DLD1 (cell line): ENCODE results near the gene CCDC24.

Experiments
- in situ Hi-C: cut with HindIII; loops from 2 replicates; pipeline ENCODE4 v1.10.0; 2017; ENCODE audit warnings: low sequenced_read_pairs

The CCDC24 gene

GRCh38 chr1:43979528-43980254 lies 11.7 kb upstream of the CCDC24 start:
- in situ Hi-C loops: no loop called here

GRCh38 chr1:43980255-43981134 lies 10.9 kb upstream of the CCDC24 start:
- in situ Hi-C loops: no loop called here

DNA sequence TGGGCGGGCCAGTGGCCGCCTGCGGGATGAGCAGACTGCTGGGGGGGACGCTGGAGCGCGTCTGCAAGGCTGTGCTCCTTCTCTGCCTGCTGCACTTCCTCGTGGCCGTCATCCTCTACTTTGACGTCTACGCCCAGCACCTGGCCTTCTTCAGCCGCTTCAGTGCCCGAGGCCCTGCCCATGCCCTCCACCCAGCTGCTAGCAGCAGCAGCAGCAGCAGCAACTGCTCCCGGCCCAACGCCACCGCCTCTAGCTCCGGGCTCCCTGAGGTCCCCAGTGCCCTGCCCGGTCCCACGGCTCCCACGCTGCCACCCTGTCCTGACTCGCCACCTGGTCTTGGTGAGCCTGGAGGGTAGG lies 10.3 kb upstream of the CCDC24 start:
- in situ Hi-C loops: no loop called here

GRCh38 chr1:43981636-43982035 lies 9.8 kb upstream of the CCDC24 start:
- in situ Hi-C loops: no loop called here

GRCh38 chr1:43982241-43982640 lies 9.2 kb upstream of the CCDC24 start:
- in situ Hi-C loops: no loop called here

DNA sequence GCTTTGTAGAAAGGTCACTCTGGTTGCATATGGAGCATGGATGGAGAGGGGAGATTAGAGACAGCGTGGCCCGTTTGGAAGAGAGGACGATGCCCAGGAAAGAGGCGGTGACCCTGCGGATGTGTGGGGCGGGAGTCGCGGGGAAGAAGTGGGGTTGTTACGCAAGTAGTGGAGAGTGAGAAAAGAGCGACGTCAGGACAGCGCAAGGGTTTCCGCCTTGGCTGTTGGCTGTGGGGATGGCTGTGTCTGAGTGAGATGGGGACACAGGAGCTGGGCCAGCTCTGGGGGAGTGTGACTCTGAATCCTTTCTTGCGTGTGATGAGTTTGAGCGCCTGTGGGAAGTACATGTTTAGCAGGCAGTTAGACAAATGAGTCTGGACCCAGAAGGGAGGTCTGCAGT lies 8.6 kb upstream of the CCDC24 start:
- in situ Hi-C loops: no loop called here

DNA sequence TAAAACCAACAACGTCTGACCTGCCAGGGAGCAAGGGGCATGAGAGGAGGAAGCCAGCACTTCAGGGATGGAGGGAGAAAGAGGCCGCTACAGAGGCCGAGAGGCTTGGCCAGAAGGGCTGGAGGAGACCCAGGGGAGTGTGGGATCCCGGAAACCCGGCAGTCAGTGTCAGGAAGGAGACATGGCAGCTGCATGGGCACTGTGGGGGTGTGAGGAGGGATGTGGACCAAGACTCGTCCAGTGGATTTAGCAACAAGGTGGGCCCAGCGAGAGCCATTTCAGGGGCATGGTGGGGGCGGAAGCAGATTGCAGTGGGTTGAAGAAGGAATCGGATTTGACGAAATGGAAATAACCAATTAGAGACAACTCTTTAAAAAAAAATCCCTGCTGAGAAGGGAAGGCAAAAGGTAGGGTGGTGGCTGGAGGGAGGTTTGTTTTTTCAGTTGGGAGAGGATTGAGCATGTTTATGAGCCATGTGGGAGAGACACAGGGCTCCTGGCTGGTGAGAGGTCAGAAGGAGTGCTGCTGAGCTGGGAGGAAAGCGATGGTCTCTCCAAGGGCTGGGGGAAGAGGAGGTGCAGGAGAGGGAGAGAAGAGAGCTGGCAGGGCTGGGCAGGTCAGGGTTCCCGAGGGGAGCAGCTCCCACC lies 8.0 kb upstream of the CCDC24 start:
- in situ Hi-C loops: no loop called here

DNA sequence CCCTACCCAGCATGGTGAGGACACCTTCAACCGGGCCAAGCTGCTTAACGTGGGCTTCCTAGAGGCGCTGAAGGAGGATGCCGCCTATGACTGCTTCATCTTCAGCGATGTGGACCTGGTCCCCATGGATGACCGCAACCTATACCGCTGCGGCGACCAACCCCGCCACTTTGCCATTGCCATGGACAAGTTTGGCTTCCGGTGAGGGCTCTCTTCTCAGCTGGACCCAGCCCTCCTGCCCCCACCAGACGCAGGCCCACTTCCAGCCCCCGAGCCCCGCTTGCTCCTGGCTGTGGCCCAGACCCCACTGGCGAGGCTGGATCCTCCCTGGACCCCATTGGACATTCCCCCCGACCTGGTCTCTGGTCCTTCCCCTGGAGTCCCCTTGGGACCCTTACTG lies 6.5 kb upstream of the CCDC24 start:
- in situ Hi-C loops: no loop called here

GRCh38 chr1:43985984-43986595 lies 5.3 kb upstream of the CCDC24 start:
- in situ Hi-C loops: no loop called here

DNA sequence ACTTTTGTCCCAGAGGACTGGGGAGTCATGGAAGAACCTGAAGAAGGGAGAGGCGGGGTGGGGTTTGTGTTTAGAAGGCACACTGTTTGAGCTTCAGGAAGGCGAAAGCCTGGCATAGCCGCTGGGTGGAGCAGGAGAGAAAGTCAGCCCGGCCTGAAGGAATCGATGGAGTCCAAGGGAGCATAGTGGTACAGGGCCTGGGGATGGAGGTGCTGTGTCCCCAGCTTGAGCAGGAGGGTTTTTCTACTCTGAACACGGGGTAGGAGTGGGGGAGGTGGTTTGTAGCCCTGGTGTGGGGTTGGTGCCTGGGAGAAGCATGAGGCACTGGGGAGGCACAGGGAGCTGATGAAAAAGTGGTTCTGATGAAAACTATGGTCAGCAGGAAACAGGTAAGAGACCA lies 4.7 kb upstream of the CCDC24 start:
- in situ Hi-C loops: no loop called here

GRCh38 chr1:43987159-43987902 lies 4.1 kb upstream of the CCDC24 start:
- in situ Hi-C loops: no loop called here

DNA sequence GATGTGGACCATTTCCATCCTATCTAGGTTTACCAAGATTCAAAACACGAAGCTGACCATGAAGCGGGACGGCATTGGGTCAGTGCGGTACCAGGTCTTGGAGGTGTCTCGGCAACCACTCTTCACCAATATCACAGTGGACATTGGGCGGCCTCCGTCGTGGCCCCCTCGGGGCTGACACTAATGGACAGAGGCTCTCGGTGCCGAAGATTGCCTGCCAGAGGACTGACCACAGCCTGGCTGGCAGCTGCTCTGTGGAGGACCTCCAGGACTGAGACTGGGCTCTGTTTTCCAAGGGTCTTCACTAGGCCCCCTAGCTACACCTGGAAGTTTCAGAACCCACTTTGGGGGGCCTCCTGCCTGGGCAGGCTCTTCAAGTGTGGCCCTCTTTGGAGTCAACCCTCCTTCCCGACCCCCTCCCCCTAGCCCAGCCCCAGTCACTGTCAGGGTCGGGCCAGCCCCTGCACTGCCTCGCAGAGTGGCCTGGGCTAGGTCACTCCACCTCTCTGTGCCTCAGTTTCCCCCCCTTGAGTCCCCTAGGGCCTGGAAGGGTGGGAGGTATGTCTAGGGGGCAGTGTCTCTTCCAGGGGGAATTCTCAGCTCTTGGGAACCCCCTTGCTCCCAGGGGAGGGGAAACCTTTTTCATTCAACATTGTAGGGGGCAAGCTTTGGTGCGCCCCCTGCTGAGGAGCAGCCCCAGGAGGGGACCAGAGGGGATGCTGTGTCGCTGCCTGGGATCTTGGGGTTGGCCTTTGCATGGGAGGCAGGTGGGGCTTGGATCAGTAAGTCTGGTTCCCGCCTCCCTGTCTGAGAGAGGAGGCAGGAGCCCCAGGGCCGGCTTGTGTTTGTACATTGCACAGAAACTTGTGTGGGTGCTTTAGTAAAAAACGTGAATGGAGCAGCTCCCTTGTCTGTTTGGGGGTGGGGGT lies 864 bp upstream of the CCDC24 start:
- in situ Hi-C loops: no loop called here

DNA sequence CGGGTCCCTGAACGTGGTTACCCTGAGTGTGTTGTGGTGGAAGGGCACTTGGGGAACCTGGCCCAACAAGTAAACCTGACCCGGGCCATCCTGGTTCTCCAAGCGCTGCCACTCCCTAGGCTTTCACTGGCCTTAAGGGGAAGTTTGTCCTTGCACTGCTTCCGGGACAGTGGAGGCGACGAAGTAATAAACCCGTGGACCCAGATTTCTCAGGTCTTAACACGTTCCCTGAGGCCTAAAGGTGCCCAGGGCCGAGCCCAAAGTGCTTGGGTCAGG lies 261 bp upstream of the CCDC24 start:
- in situ Hi-C loops: no loop called here

- in situ Hi-C loops: no loop called here
Observed at GRCh38 chr1:43992232-43992995, 1.0 kb downstream of the CCDC24 start.

- in situ Hi-C loops: no loop called here
Observed at GRCh38 chr1:43993206-43993914, 2.0 kb downstream of the CCDC24 start.

GRCh38 chr1:43994071-43994470 lies 2.7 kb downstream of the CCDC24 start:
- in situ Hi-C loops: no loop called here

DNA sequence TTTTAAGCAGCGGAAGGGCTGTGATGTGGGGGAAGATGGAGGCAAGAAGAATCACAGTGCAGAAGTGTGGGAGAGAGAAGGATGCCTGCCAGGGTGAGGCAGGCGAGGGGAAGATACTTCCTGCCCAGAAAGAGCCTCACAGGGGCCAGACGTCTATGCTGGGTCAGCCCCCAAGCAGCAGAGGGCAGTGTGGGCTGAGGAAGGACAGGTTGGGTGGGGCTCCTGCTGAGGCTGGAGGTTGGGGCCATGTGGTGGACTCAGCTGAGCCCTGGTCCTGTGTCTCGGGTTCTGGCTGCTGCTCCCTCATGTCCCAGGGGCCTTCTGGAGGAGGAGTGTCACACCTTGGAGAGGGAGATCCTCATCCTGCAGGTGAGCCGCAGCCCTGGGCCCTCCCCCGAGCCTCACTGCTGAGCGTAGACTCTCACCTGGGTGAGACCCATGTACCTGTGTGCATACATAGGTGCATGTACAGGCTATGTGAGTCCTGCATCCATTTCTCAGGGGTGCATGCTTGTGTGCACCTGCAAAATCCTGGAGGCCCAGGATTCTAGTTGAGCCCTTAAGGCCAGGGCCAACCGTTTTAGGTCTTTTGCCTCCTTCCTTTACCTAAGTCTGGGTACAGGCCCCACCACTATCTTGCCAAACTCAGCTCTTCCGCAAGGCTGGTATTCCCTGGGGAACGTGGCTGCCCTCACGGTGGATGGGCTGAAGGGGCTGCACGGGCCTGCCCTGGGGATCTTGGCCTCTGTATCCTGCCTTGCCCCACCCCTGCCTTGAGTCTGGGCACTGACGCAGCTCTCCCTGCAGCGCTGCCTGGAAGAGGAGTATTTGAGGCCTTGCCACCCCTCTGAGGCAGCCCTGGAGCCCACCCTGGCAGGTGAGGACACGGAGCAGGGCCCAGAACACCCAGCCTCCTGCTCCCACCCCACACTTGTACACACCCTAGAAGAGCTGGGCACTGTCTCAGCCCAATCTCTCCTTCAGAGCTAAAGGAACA lies 3.7 kb downstream of the CCDC24 start:
- in situ Hi-C loops: no loop called here
